Measurements from ENCODE around the gene MFSD11. TPM values are rescaled to one million over a fixed set of nuclear protein-coding genes. Genes with fewer than 3 reads are reported as not detected.

MFSD11 gene
- total and polyA plus RNA-seq, 9 donors: 9.6 to 26.2 (median 19.6) TPM

DNA sequence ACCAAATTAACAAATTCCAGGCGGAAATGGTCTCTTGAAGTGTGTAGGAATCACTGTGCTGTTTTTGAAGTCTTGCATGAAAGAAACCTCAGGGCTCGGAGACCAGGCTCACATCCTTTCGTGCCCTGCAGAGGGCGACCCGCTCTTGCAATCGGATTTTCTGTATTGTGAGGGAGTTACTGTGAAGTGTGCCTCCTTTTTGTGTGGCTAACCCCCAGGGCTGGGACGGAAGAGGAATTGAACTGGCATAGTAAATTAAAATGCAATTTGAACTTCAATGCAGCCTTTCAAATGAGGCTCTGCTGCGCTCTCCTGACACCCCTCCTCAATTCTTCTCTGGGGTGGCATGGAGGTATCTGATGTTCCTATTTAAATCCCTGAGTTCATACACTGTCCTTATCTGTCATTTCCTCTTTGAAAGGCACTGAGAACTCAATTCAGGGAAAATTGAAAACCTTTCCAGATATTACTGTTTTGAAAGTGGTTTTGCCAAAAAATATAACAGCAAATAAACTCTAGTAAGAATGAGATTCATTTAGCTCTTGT, 78.7 kb downstream of the MFSD11 start:
- 6 to 10% (median 7%) methylated on average over 8 of the region's 8 CpGs for WGBS, 3 donors
- Histone ChIP-seq H3K9me3 (no peaks in the 10 kb centered on the region), H3K27me3 (no peaks in the 10 kb centered on the region), H3K27ac (no peak overlapping the region), H3K4me1 (ENCODE audit: insufficient read depth) (no peaks in the 10 kb centered on the region), H3K36me3 (no peaks in the 10 kb centered on the region), H3K4me3 (no peak overlapping the region)
- DNase-seq: no peak
- no peak for TF ChIP-seq POLR2A (IDR thresholded peaks at IDR 0.05)
- no peak for TF ChIP-seq EP300 (IDR thresholded peaks at IDR 0.05)
- TF ChIP-seq, protein P1, sequence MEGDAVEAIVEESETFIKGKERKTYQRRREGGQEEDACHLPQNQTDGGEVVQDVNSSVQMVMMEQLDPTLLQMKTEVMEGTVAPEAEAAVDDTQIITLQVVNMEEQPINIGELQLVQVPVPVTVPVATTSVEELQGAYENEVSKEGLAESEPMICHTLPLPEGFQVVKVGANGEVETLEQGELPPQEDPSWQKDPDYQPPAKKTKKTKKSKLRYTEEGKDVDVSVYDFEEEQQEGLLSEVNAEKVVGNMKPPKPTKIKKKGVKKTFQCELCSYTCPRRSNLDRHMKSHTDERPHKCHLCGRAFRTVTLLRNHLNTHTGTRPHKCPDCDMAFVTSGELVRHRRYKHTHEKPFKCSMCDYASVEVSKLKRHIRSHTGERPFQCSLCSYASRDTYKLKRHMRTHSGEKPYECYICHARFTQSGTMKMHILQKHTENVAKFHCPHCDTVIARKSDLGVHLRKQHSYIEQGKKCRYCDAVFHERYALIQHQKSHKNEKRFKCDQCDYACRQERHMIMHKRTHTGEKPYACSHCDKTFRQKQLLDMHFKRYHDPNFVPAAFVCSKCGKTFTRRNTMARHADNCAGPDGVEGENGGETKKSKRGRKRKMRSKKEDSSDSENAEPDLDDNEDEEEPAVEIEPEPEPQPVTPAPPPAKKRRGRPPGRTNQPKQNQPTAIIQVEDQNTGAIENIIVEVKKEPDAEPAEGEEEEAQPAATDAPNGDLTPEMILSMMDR (IDR thresholded peaks at IDR 0.05): no peak
- intact Hi-C loops (cut with DNase I): no loop called here

GRCh38 chr17:76820039-76820438, 82.1 kb downstream of the MFSD11 start:
- no peak for DNase-seq
- no peaks in the 10 kb centered on the region for H3K27me3 ChIP-seq
- intact Hi-C loops (cut with DNase I): no loop called here

DNA sequence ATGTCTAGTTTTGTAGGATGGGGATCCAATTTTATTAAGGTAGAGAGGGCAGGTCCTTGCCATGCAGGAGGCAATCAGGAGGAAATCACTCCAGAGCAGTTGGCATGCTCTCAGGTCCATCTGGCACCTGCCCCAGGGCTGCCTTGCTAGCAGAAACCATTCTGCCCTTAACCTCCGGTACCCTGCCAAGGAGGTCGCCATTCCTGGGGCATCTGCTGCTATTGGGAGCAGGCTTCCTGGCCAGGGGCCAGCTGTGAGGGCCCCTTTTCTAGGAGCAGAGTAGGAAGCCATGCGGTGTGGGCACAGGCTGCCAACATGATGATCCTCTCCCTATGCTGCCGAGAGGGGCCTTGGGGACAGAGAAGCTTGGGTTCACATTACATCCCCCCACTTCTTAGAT, 82.6 kb downstream of the MFSD11 start:
- no peaks in the 10 kb centered on the region for H3K9me3 ChIP-seq
- no peak overlapping the region for H3K4me3 ChIP-seq
- H3K4me1 ChIP-seq (ENCODE audit: insufficient read depth): no peaks in the 10 kb centered on the region
- whole genome bisulfite sequencing, 3 donors: 73 to 88% (median 85%) methylated on average over 4 of the region's 4 CpGs
- no peak for DNase-seq
- no peaks in the 10 kb centered on the region for H3K27me3 ChIP-seq
- no peaks in the 10 kb centered on the region for H3K36me3 ChIP-seq
- H3K27ac ChIP-seq: no peak overlapping the region
- TF ChIP-seq, protein P1 (IDR thresholded peaks at IDR 0.05): no peak
- TF ChIP-seq POLR2A (IDR thresholded peaks at IDR 0.05) (no peak), EP300 (IDR thresholded peaks at IDR 0.05) (no peak)
- intact Hi-C loops (cut with DNase I): no loop called here

More at GRCh38 chr17:76820039-76820438, 82.1 kb downstream of the MFSD11 start:
- TF ChIP-seq, protein P1 (IDR thresholded peaks at IDR 0.05): no peak
- TF ChIP-seq EP300 (IDR thresholded peaks at IDR 0.05) (no peak), POLR2A (IDR thresholded peaks at IDR 0.05) (no peak)
- H3K4me3 ChIP-seq: no peak overlapping the region
- H3K36me3 ChIP-seq: no peaks in the 10 kb centered on the region
- H3K4me1 ChIP-seq (ENCODE audit: insufficient read depth): no peaks in the 10 kb centered on the region
- 31 to 47% (median 47%) methylated on average over 1 of the region's 1 CpG for WGBS, 3 donors
- no peak overlapping the region for H3K27ac ChIP-seq
- H3K9me3 ChIP-seq: no peaks in the 10 kb centered on the region

DNA sequence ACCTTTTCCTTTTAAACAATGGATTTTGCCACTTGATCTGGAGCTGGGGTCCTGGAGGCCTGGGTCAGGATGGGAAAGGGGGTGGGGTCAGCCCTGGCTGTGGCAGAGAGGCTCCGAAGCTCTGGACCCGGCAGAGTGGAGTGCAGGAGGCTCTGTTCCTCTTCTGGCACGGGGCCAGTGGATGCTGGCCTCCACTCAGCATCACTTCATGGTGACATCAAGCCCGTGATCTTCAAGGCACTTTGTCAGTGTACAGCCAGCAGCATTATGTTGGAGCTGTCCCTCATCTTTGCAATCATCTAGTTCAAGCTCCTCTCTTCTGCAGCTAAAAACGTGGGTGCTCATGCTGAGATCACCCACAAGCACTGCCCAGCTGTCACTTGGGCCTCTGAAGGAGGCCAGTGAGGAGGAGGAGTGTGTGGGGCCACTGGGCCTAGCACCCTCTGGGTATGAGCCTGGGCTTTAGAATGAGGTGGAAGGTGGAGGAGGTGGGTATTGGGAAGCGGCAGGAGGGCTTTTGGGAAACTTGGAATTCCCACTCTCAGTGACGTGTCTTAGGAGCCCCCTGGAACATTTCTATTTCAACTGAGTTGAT, 84.4 kb downstream of the MFSD11 start:
- Histone ChIP-seq H3K27me3 (no peaks in the 10 kb centered on the region), H3K9me3 (no peaks in the 10 kb centered on the region), H3K4me3 (no peak overlapping the region), H3K36me3 (no peaks in the 10 kb centered on the region), H3K27ac (no peak overlapping the region), H3K4me1 (ENCODE audit: insufficient read depth) (no peaks in the 10 kb centered on the region)
- WGBS, 3 donors: 65 to 80% (median 69%) methylated on average over 7 of the region's 7 CpGs
- no peak for TF ChIP-seq EP300 (IDR thresholded peaks at IDR 0.05)
- TF ChIP-seq POLR2A (IDR thresholded peaks at IDR 0.05): no peak
- TF ChIP-seq, protein P1 (IDR thresholded peaks at IDR 0.05): no peak
- DNase-seq: no peak
- intact Hi-C loops (cut with DNase I): no loop called here
